GM21723 (cell line): ENCODE data around the gene FOXRED2.
"Not testable (repeated sequence)": the region's sequence is repeated elsewhere in the genome, so short reads cannot be mapped to it uniquely, and the experiment has no call there.

Experiments used
- ATAC-seq: cut with Tn5 transposase; IDR thresholded peaks from one replicate; pipeline ENCODE4 v1.9.1; 2021; ENCODE audit warnings: mild to moderate bottlenecking, moderate library complexity; ENCODE audit not compliant: unreplicated experiment

FOXRED2 gene

DNA sequence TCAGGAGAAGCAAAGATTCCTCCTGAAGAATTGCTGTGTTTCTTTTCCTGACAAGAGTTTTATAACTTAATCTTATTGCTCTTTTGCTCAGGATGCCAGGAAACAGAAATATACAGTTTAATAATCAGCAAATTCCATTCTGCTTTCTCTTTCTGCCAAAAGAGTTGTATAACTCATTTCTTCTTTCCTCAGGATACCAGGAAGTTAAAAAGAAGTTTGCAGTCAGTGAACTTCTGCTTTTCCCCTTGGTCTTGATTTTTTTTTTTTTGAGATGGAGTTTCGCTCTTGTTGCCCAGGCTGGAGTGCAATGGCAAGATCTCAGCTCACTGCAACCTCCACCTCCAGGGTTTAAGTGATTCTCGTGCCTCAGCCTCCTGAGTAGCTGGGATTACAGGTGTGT lies 13.1 kb upstream of the FOXRED2 start:
- ATAC-seq, result not testable (repeated sequence)

DNA sequence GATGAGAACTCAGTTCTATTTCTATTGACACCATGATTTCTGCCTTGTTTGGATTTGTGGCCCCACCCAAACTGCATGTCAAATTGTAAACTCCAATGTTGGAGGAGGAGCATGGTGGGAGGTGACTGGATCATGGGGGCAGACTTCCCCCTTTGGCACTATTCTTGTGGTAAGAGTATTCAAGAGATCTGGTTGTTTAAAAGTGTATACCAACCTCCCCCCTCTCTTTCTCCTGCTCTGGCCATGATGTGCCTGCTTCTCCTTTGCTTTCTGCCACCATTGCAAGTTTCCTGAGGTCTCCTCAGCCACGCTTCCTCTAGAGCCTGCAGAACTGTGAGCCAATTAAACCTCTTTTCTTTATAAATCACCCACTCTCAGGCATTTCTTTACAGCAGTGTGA lies 7.9 kb upstream of the FOXRED2 start:
- ATAC-seq, result no peak

DNA sequence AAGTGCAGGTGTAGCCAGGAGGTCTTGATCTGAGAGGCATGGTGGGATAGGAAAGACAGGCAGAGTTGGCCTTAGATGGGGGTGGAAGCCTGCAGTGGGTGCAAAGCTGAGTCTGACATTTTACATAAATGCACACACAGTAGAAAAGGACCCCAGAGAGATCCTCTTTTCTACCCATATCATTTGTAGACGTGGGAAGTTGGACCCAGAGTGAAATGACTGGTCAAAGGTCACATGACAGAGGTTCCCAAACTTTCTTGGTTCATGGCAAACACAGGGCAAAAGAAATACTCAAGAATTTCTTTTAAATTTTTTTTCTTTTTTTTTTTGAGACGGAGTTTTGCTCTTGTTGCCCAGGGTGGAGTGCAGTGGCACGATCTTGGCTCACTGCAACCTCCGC lies 6.2 kb upstream of the FOXRED2 start:
- no peak for ATAC-seq

- ATAC-seq, result no peak
Observed at GRCh38 chr22:36512333-36512732, 5.5 kb upstream of the FOXRED2 start.

GRCh38 chr22:36510966-36511881 lies 4.4 kb upstream of the FOXRED2 start:
- ATAC-seq, result no peak

GRCh38 chr22:36510384-36510783 lies 3.5 kb upstream of the FOXRED2 start:
- ATAC-seq, result no peak

DNA sequence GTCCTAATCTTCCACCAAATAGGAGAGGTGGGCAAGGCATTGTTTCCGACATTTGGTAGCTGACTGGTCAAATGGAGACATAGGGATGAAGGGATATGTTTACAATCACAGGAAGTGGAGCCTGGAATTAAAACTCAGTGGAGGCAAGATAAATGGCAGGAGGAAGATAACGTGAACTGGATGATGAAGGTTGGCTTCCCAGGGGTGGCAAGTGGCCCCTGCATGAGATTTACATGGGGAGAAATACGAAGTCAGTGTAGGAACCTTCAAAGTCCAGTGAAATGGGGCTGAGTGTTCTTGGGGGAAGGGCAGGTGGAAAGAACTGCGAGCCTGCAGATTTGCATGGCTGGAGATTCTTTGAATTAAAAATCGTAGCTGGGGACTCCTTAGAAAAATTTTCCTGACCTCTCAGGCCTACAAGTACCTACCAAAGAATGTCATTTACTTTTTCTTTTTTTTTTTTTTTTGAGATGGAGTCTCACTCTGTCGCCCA lies 724 bp upstream of the FOXRED2 start:
- no peak for ATAC-seq

DNA sequence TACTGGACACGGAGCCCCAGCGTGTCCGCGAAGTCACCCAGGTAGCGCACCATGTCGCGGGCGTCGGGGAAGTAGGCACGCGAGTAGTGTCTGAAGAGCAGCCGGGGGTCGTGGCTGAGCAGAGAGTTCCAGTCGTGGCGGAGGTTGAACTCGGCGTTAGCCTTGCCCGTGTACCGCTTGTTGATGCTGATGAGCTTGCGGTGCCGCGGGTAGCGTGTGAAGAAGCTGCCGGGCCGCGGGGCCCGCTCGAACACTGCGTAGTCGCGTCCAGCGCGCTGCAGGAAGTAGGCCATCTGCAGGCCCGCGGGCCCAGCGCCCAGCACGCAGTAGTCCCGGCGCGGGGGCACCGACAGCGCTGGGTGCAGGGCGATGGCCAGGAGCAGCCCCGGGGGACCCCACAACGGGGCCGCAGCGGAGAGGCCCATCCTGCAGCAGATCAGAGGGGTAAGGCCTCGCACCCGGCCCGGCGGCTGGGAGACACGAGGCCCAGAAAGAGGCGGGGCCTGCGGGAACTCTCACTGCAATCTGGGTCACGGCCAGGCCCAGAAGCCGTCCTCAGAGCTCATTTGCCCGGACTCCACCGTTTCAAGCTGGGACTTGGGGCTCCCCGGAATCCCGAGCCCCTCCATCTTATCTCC lies 723 bp downstream of the FOXRED2 start:
- ATAC-seq, result no peak

DNA sequence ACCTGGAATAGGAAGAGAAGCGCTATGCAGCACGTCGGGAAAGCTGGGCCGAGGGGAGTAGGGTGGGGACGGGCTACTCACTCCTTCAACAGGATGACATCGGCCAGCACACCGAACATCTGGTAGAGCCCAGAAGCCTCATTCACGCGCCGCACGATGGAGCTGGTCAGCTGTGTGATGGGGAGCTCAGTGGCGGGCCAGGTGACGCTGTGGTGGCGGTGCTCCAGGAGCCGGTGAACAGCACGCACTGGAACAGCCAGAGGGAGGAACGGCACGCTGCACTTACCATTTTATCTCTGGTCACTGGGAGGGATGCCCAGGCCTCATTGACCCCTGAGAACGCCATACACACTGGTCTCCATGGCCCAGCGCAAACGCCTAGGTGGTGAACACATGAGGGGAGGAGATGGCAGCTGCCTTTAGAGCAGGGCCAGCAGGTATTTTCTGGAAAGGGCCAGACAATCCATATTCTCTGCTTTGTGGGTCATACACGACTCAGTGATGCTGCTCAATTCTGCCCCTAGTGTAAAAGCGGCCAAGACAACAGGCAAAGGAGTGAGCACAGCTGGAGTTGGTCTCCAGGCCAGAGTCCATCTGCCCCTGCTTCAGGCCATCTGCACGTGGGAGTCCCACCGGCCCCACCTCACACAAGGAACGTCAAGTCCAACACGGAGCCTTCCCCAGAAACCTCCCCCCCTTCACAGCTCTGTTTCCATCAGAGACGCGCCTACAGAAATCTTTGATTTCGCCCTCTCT lies 8.8 kb downstream of the FOXRED2 start:
- no peak for ATAC-seq

GRCh38 chr22:36493690-36494110 lies 13.1 kb downstream of the FOXRED2 start:
- peak; percentile 77 for ATAC-seq

DNA sequence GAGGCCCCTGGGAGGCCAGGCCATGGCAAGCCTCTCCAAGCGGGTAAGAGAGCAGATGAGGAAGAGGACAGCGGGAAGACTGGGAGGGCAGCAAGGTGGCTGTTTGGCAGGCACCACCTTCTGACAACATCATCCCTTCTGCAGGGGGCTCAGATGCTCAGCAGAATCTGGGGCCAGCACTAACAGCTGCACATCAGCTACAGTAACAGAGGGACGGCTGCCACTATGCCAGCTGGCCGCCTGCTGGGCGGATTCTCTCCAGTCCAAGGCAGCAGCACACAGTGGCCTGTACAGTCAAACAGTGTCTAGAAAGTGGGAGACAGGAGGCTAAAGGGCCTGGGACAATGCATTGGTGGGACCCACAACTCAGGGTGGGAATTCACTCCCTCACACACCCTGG lies 14.7 kb downstream of the FOXRED2 start:
- no peak for ATAC-seq

DNA sequence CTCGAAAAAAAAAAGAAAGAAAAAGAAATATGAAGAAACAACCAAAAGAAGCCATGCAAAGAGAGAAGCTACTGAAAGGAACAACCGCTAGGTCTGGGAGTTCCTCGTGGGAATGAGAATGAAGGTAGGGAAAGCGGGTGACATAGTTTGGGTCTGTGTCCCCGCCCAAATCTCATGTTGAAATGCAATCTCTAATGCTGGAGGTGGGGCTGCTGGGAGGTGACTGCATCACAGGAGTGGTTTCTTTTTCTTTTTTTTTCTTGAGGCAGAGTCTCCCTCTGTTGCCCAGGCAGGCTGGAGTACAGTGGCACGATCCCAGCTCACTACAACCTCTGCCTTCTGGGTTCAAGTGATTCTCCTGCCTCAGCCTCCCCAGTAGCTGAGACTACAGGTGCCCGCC lies 15.7 kb downstream of the FOXRED2 start:
- no peak for ATAC-seq

DNA sequence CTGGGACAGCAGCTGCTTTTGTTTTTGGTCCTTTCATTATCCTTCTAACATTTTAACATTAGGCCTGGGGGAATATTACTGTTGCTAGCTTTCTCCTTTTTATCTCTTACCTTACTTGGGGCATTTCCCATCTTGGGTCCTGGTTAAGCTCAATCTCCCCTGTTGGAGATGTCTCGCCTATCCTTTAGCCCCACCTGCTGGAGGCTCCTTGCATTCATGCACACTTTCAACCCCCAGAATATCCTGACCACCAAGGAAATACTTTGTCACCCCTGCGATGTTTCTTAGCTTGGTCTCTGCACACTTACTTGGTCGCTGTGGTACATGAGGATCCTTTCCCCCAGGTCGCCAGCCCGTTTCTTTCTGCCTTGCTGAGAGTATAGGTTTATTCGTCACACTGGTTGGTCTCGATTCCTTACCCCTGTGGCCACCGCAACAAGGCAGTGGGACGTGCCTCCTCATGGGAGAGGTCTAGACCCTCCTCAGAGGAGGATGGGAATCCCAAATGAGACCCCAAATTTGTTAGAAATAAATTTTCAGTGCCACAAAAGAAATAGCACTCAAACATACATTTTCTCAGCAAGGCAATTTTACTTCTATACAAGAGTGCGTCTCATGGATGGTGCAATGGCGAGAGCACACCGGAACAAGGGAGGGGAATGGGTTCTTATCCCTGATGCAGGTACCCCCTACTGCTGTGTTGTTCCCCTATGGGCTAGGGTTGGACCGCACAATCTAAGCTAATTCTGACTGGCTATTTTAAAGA lies 20.0 kb downstream of the FOXRED2 start:
- ATAC-seq, result no peak

DNA sequence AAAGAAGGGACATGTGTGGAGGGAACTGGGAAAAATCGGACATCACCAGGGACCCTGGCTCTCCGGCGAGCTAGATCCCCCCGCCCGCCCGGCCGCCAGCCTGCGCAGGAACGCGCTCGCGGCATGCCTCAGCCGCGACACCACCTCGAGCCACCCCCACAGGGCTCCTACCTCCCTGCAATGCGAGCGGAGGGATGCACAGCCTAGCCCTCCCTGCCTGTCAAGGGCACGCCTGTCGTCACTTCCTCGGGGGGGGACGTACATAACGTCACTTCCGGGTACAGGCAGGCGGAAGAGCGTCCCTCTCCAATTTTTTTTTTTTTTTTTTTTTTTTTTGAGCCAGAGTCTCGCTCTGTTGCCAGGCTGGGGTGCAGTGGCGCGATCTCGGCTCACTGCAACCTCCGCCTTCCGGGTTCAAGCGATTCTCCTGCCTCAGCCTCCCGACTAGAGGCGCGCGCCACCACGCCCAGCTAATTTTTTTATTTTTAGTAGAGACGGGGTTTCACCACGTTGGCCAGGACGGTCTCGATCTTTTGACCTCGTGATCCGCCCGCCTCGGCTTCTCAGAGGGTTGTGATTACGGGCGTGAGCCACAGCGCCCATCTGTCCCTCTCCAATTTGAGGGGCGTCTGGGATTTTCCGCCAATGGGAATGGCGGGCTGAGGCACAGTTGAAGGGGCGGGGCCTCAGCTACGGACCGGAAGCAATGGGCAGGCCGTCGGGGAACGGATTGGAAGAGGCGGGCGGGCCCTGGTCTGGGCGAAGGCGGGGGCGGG lies 25.3 kb downstream of the FOXRED2 start, which contains the start of gene TXN2:
Gene TXN2 (minus strand): TSS at position 248 of the 776 bp plus-strand sequence. CDS start 803 bp downstream, outside the sequence.
- peak; percentile 81 for ATAC-seq

GRCh38 chr22:36480941-36481392 lies 25.9 kb downstream of the FOXRED2 start:
- no peak for ATAC-seq

- no peak for ATAC-seq
Observed at GRCh38 chr22:36478966-36479365, 27.9 kb downstream of the FOXRED2 start.

- ATAC-seq, result no peak
Observed at GRCh38 chr22:36475341-36475740, 31.5 kb downstream of the FOXRED2 start.

DNA sequence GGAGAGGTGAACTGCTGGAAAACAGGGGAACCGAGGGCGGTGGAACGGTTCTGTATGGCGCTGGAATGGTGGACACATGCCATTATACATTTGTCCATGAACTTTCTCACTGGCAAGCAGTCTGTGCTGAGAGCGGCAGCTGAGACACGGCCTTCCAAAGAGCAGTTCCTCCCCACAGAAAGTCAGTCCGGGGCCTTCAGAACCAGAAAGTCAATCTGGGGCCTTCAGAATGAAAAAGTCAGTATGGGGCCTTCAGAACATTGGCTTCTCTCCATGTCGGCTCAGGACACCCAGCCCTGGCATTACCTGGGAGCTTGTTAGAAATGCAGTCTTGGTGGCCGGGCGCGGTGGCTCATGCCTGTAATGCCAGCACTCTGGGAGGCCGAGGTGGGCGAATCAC lies 34.2 kb downstream of the FOXRED2 start:
- no peak for ATAC-seq

DNA sequence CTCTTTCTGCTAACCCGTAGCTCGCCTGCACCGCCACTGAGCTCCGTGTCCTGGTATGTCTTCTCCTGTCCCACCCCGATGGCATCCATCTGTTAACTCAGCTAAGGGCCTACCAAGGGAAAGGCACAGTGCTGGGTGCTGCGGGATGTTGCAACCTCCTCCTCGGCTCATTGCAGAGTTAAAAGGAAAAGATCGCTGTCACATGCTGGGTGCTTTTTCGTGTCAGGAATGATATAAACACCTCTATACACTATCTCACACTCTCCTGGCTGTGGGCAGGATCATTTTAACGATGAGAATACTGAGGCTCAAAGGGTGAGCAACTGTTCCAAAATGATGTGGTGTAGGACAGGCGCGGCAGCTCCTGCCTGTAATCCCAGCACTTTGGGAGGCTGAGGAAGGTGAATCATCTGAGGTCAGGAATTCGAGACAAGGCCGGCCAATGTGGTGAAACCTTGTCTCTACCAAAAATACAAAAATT lies 35.5 kb downstream of the FOXRED2 start:
- ATAC-seq, result no peak

DNA sequence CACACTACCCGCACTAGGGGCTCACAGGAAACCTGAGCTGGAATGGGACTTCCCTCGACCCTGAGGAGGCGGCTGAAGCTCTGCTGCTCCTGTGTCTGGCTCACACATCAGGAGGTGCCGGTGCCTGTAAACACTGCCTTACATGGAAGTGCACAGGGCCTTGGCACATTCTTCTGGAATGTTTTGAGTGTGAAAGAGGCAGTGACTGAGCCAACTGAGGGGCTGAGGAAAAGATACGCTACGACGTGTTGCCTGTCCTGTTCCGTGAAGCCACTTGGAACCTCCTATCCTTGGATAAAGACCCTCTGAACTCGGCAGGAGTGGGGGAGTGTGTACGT lies 35.9 kb downstream of the FOXRED2 start:
- no peak for ATAC-seq
